Activated CD4-positive, alpha-beta T cell treated with anti-CD3 and anti-CD28 coated beads, Interleukin-2, amount 10 ng/mL, durations not matched to agents 24 days and 14 days (primary cell): ENCODE data around the gene BAIAP2L2. TPM values are rescaled to one million over a fixed set of nuclear protein-coding genes. Genes with fewer than 3 reads are reported as not detected.
"Not testable (repeated sequence)": the region's sequence is repeated elsewhere in the genome, so short reads cannot be mapped to it uniquely, and the experiment has no call there.

ENCODE experiments used
- DNase-seq: peaks from one replicate; pipeline ENCODE4 v3.0.0; 2022
- H3K27ac Mint-ChIP-seq: one replicate; pipeline ENCODE4 v1.8.0; 2022; ENCODE audit warnings: mild to moderate bottlenecking, mixed read lengths
- H3K27me3 Mint-ChIP-seq: one replicate; pipeline ENCODE4 v1.8.0; 2022; ENCODE audit warnings: mixed read lengths
- H3K36me3 Mint-ChIP-seq: one replicate; pipeline ENCODE4 v1.8.0; 2022; ENCODE audit warnings: low read depth, mild to moderate bottlenecking, mixed read lengths
- H3K4me1 Mint-ChIP-seq: one replicate; pipeline ENCODE4 v1.8.0; 2021; ENCODE audit warnings: mixed read lengths
- H3K4me3 Mint-ChIP-seq: one replicate; pipeline ENCODE4 v1.8.0; 2022; ENCODE audit warnings: mild to moderate bottlenecking, moderate library complexity, mixed read lengths
- H3K9me3 Mint-ChIP-seq: one replicate; pipeline ENCODE4 v1.8.0; 2021; ENCODE audit warnings: mixed read lengths
- intact Hi-C: fragments of 100-400 bp; cut with micrococcal nuclease; formaldehyde crosslinking; loops from one replicate; pipeline ENCODE4 v1.15.1; 2023
- total RNA-seq: library from RNA; stranded (reverse); gene quantifications from 2 replicates; pipeline ENCODE4 v1.2.3, GENCODE V29; 2022

The BAIAP2L2 gene
- total RNA-seq, 1 donor from 2014 or later: 0.19 TPM

DNA sequence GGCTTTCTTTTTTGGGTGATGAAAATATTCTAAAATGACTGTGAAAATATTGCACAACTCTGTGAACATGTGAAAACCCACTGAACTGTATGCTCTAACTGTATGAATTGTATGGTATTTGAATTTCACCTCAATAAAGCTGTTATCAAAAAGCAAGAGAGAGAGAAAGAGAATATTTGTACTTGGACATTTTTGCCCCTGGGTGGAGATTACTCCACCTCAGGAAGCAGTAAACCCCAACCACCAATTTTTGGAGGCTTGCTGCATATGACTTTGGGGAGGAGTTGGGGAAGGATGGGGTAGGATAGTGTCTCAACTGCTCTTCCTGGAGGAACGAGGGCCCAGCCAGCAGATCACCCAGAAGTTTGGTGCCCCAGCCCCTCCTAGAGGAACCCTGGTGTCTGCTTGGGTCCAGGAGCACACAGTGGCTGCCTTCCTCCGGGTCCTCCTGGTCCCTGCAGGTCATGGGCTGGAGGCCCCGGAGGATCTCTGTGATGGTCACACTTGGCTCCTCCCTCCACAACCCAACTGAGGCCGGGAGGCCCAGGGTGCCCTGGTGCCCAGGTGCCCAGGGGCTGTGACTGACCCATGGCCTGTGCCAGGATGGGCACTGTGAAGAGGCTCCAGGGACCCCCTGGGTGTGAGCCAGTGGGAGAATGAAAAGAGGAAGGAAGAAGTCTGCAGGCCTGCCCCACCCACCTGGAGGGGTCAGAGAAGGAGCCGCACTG is 68.6 kb downstream of the BAIAP2L2 start:
- Mint-ChIP-seq H3K9me3 (no peaks in the 10 kb centered on the region), H3K4me1 (no peaks in the 10 kb centered on the region), H3K27ac (no peak overlapping the region), H3K36me3 (no peaks in the 10 kb centered on the region), H3K4me3 (no peak overlapping the region), H3K27me3 (peaks cover under 1% of the 10 kb centered on the region)
- no peak for DNase-seq
- intact Hi-C loops: no loop called here

DNA sequence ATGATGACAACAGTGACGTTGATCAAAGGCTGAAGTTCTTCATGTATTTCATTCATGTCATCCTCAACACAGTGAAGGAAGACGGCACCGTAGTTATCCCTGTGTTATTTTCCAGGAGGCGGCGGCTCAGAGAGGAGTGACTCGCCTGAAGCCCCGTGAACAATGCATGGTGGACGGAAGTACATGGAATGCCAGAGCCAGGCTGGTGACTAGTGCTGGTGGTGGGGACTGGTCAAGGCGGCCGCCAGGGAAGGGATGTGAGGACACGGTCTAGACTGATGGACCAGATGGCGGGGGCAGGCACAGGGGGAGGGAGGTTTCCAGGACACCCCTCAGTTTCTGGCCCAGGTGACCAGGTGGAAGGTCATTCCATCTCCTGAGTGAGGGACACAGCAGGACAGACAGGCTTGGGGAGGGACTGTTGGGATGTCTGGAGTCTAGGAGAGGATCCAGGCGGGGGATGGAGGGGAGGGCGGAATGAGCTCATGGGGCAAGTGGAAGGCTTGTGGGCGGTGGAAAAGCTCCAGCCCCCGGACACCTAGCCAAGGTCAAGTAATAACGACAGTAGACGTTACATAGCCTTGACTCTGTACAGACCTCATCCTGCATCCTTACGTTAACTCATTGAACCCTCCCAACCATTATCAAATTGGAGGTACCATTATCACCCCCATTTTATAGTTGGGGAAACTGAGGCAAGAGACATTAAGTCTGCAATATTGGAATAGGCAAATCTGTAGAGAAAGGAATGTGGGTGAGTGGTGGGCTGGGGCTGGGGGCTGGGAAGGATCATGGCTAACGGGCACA is 69.3 kb downstream of the BAIAP2L2 start:
- Mint-ChIP-seq H3K4me3 (no peak overlapping the region), H3K4me1 (no peaks in the 10 kb centered on the region), H3K36me3 (no peaks in the 10 kb centered on the region), H3K9me3 (no peaks in the 10 kb centered on the region), H3K27ac (no peak overlapping the region), H3K27me3 (no peaks in the 10 kb centered on the region)
- DNase-seq: no peak
- intact Hi-C loops: no loop called here

DNA sequence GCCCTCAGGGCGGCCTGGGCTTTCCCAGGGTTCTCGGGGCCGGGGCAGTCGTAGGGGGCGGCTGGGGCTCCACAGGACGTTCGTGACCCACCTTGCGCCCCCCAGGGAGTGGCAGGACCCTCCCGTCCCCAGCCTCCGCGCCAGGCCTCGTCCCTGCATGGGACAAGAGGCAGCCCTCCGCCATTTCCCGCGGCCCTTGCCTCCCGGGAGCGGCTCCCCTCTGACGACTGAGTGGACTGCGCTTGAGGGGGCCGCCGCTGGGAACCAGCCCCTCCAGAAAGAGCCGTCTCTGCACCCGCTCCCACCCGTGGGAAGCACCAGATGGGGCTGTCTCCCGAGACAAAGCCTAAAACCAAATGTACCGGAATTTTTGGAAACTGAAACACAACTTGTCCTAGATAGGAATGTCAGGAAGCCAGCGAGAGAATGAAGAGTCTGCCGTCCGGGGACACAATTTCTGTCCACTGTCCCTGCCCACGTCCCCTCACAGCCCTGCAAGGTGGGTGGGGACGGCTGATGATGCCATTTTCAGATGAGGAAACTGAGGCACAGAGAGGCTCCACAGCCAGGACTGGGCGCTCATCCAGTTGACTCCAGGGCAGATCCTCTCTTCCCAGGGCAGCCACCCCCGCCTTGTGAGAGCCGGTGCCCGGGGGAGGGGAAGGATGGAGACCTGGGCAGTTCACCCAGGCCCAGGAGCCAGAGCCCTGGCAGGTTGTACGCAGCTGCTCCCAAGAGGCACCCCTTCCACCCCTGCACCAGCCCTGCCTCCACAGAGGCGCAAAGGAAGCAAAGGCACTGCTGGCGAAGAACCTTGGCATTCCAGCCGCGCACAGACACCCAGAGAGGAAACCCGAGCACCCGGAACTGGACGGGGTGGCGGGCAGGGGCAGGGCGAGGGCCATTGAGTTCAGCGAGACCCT is 71.3 kb downstream of the BAIAP2L2 start:
- Mint-ChIP-seq H3K9me3 (no peaks in the 10 kb centered on the region), H3K36me3 (no peaks in the 10 kb centered on the region), H3K27me3 (no peaks in the 10 kb centered on the region), H3K27ac (no peak overlapping the region), H3K4me1 (no peaks in the 10 kb centered on the region), H3K4me3 (no peak overlapping the region)
- intact Hi-C loops: no loop called here
- no peak for DNase-seq

DNA sequence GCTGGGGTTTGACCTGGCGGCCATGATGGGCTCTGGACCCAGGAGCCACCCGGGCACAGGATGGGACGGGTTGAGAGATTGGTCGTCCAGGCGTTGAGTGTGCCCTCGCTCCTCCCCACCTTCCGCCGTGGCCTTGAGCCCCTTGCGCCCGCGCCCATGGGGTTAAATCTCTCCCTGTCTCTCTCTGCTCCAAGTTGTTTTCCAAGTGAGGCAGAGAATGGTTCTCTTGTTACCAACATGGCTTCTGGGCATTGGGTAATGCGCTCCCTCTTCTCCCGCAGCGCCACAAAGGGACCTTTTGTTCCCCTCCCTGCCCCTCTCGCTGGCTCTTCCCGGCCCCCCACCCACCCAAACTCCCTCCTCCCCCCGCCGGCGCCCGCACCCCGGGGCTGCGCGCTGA is 72.1 kb downstream of the BAIAP2L2 start:
- Mint-ChIP-seq H3K4me1 (no peaks in the 10 kb centered on the region), H3K27ac (no peak overlapping the region), H3K36me3 (no peaks in the 10 kb centered on the region), H3K9me3 (no peaks in the 10 kb centered on the region), H3K27me3 (no peaks in the 10 kb centered on the region), H3K4me3 (no peak overlapping the region)
- intact Hi-C loops: no loop called here
- no peak for DNase-seq

DNA sequence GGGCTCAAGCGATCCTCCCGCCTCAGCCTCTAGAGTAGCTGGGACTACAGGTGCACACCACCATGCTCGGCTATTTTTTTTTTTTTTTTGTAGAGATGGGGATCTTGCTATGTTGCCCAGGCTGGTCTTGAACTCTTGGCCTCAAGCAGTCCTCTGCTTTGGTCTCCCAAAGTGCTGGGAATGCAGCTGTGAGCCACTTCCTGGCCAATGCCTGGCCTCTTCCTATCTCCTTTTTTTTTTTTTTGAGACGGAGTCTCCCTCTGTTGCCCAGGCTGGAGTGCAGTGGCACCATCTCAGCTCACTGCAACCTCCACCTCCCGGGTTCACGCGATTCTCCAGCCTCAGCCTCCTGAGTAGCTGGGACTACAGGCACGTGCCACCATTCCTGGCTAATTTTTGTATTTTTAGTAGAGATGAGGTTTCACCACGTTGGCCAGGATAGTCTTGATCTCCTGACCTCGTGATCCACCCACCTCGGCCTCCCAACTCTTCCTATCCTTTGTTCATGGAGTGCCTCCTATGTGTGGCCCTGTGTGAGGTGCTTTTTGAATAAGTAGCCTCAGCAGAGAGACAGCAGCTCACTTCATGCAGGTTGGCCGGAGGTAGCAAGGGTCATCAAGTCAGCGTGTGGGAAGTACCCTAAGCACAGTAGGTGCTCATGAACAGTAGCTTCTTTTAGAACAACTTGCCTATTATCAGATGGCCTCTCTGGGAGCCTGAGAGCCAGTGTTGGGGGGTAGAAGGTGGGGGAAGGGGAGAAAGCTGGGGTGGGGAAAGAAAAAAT is 72.9 kb downstream of the BAIAP2L2 start:
- H3K36me3 Mint-ChIP-seq, H3K4me3 Mint-ChIP-seq, H3K4me1 Mint-ChIP-seq, intact Hi-C loops, H3K9me3 Mint-ChIP-seq, H3K27ac Mint-ChIP-seq, DNase-seq, H3K27me3 Mint-ChIP-seq: not testable (repeated sequence)

DNA sequence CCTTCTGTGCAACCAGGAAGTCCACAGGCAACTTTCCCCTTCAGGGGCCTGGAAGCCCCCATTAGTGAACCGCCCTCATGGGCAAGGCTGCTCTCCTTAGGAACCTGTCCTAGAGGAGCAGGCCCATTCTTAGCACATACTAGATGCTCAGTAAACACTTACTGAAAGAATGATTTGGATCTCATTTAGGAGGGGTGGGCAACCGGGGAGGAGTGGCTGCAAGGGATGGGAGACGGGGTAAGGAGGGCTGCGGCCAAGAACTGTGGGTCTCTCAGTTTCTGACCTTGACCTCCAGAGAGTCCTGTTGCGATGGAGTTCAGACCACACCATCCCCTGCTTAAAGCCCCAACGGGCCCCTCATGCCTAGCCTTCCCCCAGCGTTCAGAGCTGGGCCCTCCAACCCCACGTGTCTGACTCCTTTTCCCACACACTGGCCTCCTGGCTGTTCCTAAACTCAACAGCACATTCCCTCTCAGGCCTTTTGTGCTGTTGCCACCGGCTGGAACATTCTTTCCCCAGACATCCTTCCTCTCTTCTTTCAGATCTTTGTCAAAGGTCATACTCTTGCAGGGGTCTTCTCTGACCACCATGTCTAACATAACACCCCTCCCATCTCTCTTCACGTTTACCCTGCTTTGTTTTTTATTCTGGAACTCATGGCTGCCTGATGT is 74.0 kb downstream of the BAIAP2L2 start:
- Mint-ChIP-seq H3K4me3 (no peak overlapping the region), H3K27ac (no peak overlapping the region)
- intact Hi-C loops: no loop called here

DNA sequence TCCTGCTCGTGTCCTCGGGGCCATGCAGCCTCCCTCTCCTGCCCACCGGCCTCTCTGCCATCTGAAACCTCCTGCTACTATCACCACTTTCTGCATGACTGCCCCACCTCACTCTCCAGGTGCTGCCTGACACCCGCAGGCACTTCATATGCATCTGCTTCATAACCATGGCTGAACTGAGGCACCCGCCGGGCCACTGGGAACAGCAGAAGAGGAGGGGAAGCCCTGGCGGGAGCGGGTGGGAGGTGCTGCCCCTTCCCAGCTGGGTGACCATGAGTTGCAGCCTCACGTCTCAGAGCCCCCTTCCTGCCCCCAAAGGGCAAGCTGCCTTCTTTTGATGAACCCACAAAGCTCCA is 75.0 kb downstream of the BAIAP2L2 start:
- no peak overlapping the region for H3K4me3 Mint-ChIP-seq
- no peak for DNase-seq
- H3K27me3 Mint-ChIP-seq: no peaks in the 10 kb centered on the region
- H3K4me1 Mint-ChIP-seq: no peaks in the 10 kb centered on the region
- intact Hi-C loops: no loop called here
- H3K36me3 Mint-ChIP-seq: no peaks in the 10 kb centered on the region
- H3K27ac Mint-ChIP-seq: no peak overlapping the region
- H3K9me3 Mint-ChIP-seq: no peaks in the 10 kb centered on the region

More for the DNA sequence above, 74.0 kb downstream of the BAIAP2L2 start:
- DNase-seq: no peak
- Mint-ChIP-seq H3K9me3 (no peaks in the 10 kb centered on the region), H3K27me3 (no peaks in the 10 kb centered on the region), H3K36me3 (no peaks in the 10 kb centered on the region), H3K4me1 (no peaks in the 10 kb centered on the region)

Other genes with a start within 250 kb of the BAIAP2L2 start
- 27.3 and 27.7 TPM in 2 replicates for gene MICALL1, start 204.4 kb downstream of the BAIAP2L2 start, total RNA-seq
- 0.37 TPM in 1 of 2 replicates, not detected in the other for gene C22orf23, start 157.1 kb downstream of the BAIAP2L2 start, total RNA-seq
- gene POLR2F, start 157.0 kb downstream of the BAIAP2L2 start, total RNA-seq: 113 TPM in 2 replicates
- not detected in 2 replicates for gene SOX10, start 126.1 kb downstream of the BAIAP2L2 start, total RNA-seq
- 11.9 and 15.1 TPM in 2 replicates for gene PICK1, start 53.3 kb downstream of the BAIAP2L2 start, total RNA-seq
- not detected in 2 replicates for gene SLC16A8, start 26.5 kb downstream of the BAIAP2L2 start, total RNA-seq
- gene PLA2G6, start 71.1 kb upstream of the BAIAP2L2 start, total RNA-seq: 34.3 and 43.2 TPM in 2 replicates
- gene MAFF, start 91.3 kb upstream of the BAIAP2L2 start, total RNA-seq: 12.6 and 12.8 TPM in 2 replicates
- 31.9 and 33.1 TPM in 2 replicates for gene TMEM184B, start 162.3 kb upstream of the BAIAP2L2 start, total RNA-seq
- 157 and 159 TPM in 2 replicates for gene CSNK1E, start 206.7 kb upstream of the BAIAP2L2 start, total RNA-seq